Measurements from ENCODE around the gene KIF5A. TPM values are rescaled to one million over a fixed set of nuclear protein-coding genes. Genes with fewer than 3 reads are reported as not detected.

KIF5A gene
- total and polyA plus RNA-seq, 2 donors (not counting 3 experiments of a cell fraction or from before 2014, with no cell fraction given), result 0.07 to 0.35 TPM

DNA sequence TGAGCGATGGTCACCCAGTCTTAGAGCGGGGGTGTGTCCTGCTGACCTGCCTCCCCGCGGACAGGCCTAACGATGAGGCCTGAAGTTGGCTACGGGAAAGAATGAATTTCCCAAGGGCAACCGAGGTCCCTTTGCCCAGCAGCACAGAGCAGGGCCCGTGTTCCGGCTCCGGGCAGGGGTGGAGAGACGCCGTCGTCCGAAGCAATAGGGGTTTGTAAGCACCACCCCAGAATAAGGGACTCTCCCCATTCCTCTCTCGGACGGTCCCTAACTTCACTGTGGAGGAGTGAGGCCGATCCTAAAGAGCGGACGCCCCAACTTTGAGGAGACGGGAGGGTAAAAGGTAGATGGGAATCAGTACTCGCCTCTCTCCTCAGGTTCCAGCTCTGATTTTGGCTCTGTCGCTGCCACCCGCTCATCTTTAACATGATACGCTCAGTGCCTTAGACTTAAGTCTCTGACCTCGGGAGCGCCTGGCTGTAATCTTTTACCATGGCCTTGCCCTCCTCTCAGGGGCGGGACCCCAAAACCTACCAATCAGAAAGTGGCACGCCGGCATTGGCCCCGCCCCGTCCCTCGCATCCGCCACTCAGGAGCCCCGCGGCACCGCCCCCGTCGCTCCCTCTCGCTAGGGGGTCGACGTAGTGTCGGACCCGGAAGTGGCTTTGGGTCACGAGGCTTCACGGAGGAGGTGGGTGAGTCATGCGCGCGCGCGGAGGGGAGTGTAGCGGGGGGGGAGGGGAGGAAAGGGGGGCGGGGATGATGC, 29.6 kb upstream of the KIF5A start, which contains the start of gene DDIT3:
Gene DDIT3 (minus strand): TSS at position 462 of the 766 bp plus-strand sequence. CDS start 3,108 bp downstream, outside the sequence.
- Histone ChIP-seq H4K20me1 (replicated peaks; ENCODE audit: control insufficient read depth, extremely low read depth, insufficient read depth, low read length) (no peaks in the 10 kb centered on the region), H3K9me3 (replicated peaks; ENCODE audit: control insufficient read depth, insufficient read depth, low read length) (no peaks in the 10 kb centered on the region), H3K9ac (replicated peaks; ENCODE audit: extremely low read depth, insufficient read depth, low read length) (peak within 1 kb of the TSS; percentile 92), H3K27ac (ENCODE audit: insufficient read depth, low read depth, low read length) (peak within 1 kb of the TSS; percentile 83), H3K9me1 (replicated peaks; ENCODE audit: control insufficient read depth, extremely low read depth, insufficient read depth, low read length) (no peaks in the 10 kb centered on the region), H3K79me2 (ENCODE audit: control insufficient read depth, insufficient read depth, low read length) (peaks cover 43% of the 10 kb centered on the region), H3K4me1 (ENCODE audit: control insufficient read depth, extremely low read depth, insufficient read depth, low read length) (peaks cover 48% of the 10 kb centered on the region), H3K36me3 (ENCODE audit: control insufficient read depth in 2 of 2, extremely low read depth in 1 of 2, insufficient read depth in 2 of 2, low read length in 2 of 2) (peaks cover 15 to 22% of the 10 kb centered on the region in 2 experiments), H3K27me3 (ENCODE audit: control insufficient read depth in 2 of 2, insufficient read depth in 2 of 2, low read length in 2 of 2) (no peaks in the 10 kb centered on the region), H3K4me2 (ENCODE audit: insufficient read depth, low read length) (peak within 1 kb of the TSS; percentile 64), H3K4me3 (replicated peaks in 1 of 3; ENCODE audit: insufficient read depth in 1 of 3, low read depth in 1 of 3, low read length in 3 of 3) (peak within 1 kb of the TSS; percentile 7 to 89 (median 67)), H2AFZ (ENCODE audit: low read depth, low read length) (peak within 1 kb of the TSS; percentile 54)
- DNase-seq (ENCODE audit: low read depth, low spot score) (peak; percentile 99), FAIRE-seq (peak; percentile 95)
- POLR2A ChIA-PET, result interaction anchor here (0.7 to 1.5 kb wide), 5 partner anchors 16 to 161 kb away, joined by 3 read pairs; no protein-coding TSS in a partner anchor
- dilution Hi-C loops (cut with MboI; ENCODE audit: extremely low pct_ligation_motif_present, low sequenced_read_pairs), result no loop called here
- intact Hi-C loops (cut with micrococcal nuclease), result loop anchor here (1.0 to 5.0 kb wide), 2 partner anchors 27 to 33 kb away; partner anchors contain the start of genes DCTN2 and MARS1
- TSS peak; percentile 72 for BruUV-seq (replicated peaks)
- CTCF ChIA-PET, result interaction anchor here (0.5 to 1.2 kb wide), 2 partner anchors 51 to 61 kb away, joined by 3 to 5 read pairs; no protein-coding TSS in a partner anchor
- TF ChIP-seq FOS (IDR thresholded peaks at IDR 0.05; ENCODE audit: borderline replicate concordance, insufficient read depth, low read length), result peak; percentile 79
- TF ChIP-seq POLR2A (IDR thresholded peaks at IDR 0.05; ENCODE audit: low read depth, low read length), result peak; percentile 100
- TF ChIP-seq POLR2AphosphoS5 (IDR thresholded peaks at IDR 0.05; ENCODE audit: insufficient read depth, low read depth, low read length), result peak; percentile 97
- peak; percentile 53 for TF ChIP-seq JUN (IDR thresholded peaks at IDR 0.05; ENCODE audit: borderline replicate concordance, insufficient read depth, insufficient read length, low read depth)
- no peak for TF ChIP-seq MAX (IDR thresholded peaks at IDR 0.05; ENCODE audit: insufficient read depth, insufficient read length)

Data from endothelial cell of umbilical vein (primary cell).